HepG2 (cell line): ENCODE measurements around the gene SCARF1. TPM values are rescaled to one million over a fixed set of nuclear protein-coding genes. Genes with fewer than 3 reads are reported as not detected.
A peak's percentile ranks its signal among the peaks of the same experiment; 100 is the strongest.

Source experiments
- CTCF ChIP-seq: sonication (generic); formaldehyde crosslinking; IDR thresholded peaks from 2 replicates; pipeline ENCODE4 v1.5.0; 2020; ENCODE audit warnings: mild to moderate bottlenecking, missing genetic modification reagents, moderate library complexity
- GATAD1 ChIP-seq: IDR thresholded peaks from 2 replicates; pipeline ENCODE4 v1.6.1; 2016; ENCODE audit warnings: missing genetic modification reagents, missing compliant biosample characterization
- NCOA1 ChIP-seq: sonication (generic); formaldehyde crosslinking; IDR thresholded peaks from 2 replicates; pipeline ENCODE4 v1.9.0; 2021; ENCODE audit warnings: missing genetic modification reagents
- PAWR ChIP-seq: sonication (generic); formaldehyde crosslinking; IDR thresholded peaks from 2 replicates; pipeline ENCODE4 v1.4.0; 2020; ENCODE audit warnings: missing genetic modification reagents, mild to moderate bottlenecking, borderline replicate concordance
- TBX2 ChIP-seq: sonication (generic); formaldehyde crosslinking; IDR thresholded peaks from 2 replicates; pipeline ENCODE4 v1.5.0; 2020; ENCODE audit warnings: missing genetic modification reagents, mild to moderate bottlenecking, borderline replicate concordance
- U2AF1 ChIP-seq: fragments of 200-400 bp; formaldehyde crosslinking; optimal IDR thresholded peaks from 2 replicates; pipeline ENCODE3; 2017; ENCODE audit warnings: mild to moderate bottlenecking, low read depth, low read length
- ZKSCAN5 ChIP-seq: sonication (generic); formaldehyde crosslinking; IDR thresholded peaks from 2 replicates; pipeline ENCODE4 v1.5.1; 2020; ENCODE audit warnings: mild to moderate bottlenecking, missing genetic modification reagents
- ZNF101 ChIP-seq: sonication (generic); formaldehyde crosslinking; IDR thresholded peaks from 2 replicates; pipeline ENCODE4 v1.4.0; 2020; ENCODE audit warnings: mild to moderate bottlenecking, low read depth, missing genetic modification reagents, borderline replicate concordance
- ZNF333 ChIP-seq: sonication (generic); formaldehyde crosslinking; IDR thresholded peaks from 2 replicates; pipeline ENCODE4 v1.4.0; 2020; ENCODE audit warnings: mild to moderate bottlenecking, missing genetic modification reagents, borderline replicate concordance
- ZNF639 ChIP-seq: conservative IDR thresholded peaks from 2 replicates; pipeline ENCODE4 v1.6.1; 2018; ENCODE audit warnings: missing genetic modification reagents
- ZNF777 ChIP-seq: sonication (generic); formaldehyde crosslinking; IDR thresholded peaks from 2 replicates; pipeline ENCODE4 v1.4.0; 2020; ENCODE audit warnings: missing genetic modification reagents
- polyA plus RNA-seq, 8 experiments: library from polyadenylated mRNA; depleted of rRNA in 3 of 8; stranded (reverse) in 7 of 8; unstranded in 1 of 8; fragments of >200 nt; fragmentation: Illumina TruSeq in 4 of 8; extraction: Trizol in 4 of 8; gene quantifications; 2 replicates each; pipeline versions ENCODE4 v1.2.1 to v1.2.3, GENCODE V29; 2011 to 2016; ENCODE audit warnings: low read depth in 4 of 8, missing spikeins in 1 of 8, mixed read lengths in 1 of 8; ENCODE audit not compliant: insufficient read depth in 1 of 8
- total RNA-seq, 5 experiments: library from RNA; depleted of rRNA; stranded (reverse); fragments of >200 nt; fragmentation: Illumina TruSeq; extraction: Trizol; gene quantifications; 2 replicates each; pipeline ENCODE4 v1.2.3, GENCODE V29; 2016; ENCODE audit warnings: low read depth in 1 of 5
- TF ChIP-seq, protein P1 (sequence below), 2 experiments: sonication (generic) in 1 of 2; formaldehyde crosslinking in 1 of 2; IDR thresholded peaks; 2 replicates each; pipeline versions ENCODE4 v1.6.1 to v1.9.0; 2014 to 2022; ENCODE audit warnings: antibody characterized with exemption in 1 of 2, borderline replicate concordance in 1 of 2, inconsistent platforms in 1 of 2, low read depth in 1 of 2, missing genetic modification reagents in 1 of 2
- TF ChIP-seq, protein P2 (sequence below): sonication (generic); formaldehyde crosslinking; IDR thresholded peaks from 2 replicates; pipeline ENCODE4 v1.4.0; 2020; ENCODE audit warnings: missing genetic modification reagents, mild to moderate bottlenecking, borderline replicate concordance
- TF ChIP-seq, protein P3 (sequence below): IDR thresholded peaks from 2 replicates; pipeline ENCODE4 v1.6.1; 2016; ENCODE audit warnings: mild to moderate bottlenecking

The SCARF1 gene
- total and polyA plus RNA-seq, 2 of the 13 experiments (the other 11 are each of a cell fraction or from before 2014, with no cell fraction given), result 0.24 to 0.71 TPM

DNA sequence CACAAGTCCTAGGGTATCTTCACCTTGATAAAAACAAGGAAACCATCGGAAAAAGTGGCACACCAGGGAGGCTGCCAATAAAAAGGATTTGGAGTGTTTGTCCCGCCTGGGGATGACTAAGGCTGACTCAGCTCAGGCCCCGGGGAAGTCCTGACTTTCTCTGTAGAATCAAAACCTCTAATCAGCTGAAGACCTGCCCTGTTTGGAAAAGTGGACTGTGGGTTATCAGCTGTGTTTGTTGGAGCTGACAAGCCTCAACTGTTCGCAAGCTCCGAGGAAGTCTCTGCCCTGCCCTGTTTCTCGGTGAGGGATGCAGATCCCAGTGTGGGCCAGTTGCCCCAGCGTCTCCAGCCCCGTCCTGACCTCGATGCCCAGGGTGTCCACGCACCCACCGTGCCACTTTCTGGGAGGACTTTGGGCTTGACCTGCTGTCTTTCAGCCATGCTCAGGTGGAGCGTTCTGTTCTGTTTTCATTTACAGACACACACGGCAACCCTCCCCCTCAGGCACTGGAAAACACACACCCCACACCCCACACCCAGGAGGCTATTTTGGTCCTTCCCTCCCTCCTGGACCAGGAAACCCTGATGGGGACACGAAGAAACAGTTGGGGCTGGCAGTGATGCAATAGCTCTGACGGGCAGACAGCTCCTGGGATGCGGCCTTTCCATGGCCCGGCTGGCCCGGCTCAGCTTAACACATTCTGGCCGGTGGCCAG, 55.3 kb downstream of the SCARF1 start (continued):
- TF ChIP-seq, protein P1, sequence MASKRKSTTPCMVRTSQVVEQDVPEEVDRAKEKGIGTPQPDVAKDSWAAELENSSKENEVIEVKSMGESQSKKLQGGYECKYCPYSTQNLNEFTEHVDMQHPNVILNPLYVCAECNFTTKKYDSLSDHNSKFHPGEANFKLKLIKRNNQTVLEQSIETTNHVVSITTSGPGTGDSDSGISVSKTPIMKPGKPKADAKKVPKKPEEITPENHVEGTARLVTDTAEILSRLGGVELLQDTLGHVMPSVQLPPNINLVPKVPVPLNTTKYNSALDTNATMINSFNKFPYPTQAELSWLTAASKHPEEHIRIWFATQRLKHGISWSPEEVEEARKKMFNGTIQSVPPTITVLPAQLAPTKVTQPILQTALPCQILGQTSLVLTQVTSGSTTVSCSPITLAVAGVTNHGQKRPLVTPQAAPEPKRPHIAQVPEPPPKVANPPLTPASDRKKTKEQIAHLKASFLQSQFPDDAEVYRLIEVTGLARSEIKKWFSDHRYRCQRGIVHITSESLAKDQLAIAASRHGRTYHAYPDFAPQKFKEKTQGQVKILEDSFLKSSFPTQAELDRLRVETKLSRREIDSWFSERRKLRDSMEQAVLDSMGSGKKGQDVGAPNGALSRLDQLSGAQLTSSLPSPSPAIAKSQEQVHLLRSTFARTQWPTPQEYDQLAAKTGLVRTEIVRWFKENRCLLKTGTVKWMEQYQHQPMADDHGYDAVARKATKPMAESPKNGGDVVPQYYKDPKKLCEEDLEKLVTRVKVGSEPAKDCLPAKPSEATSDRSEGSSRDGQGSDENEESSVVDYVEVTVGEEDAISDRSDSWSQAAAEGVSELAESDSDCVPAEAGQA (IDR thresholded peaks at IDR 0.05; ENCODE audit: low read depth), result no peak
- TF ChIP-seq, protein P1 (CRISPR knock-in tag; IDR thresholded peaks at IDR 0.05; ENCODE audit: borderline replicate concordance), result no peak
- TF ChIP-seq PAWR (no peak), ZNF639 (CRISPR knock-in tag) (no peak), CTCF (no peak; the same call in 1 of the 2 replicates), ZNF333 (CRISPR knock-in tag) (no peak), GATAD1 (CRISPR knock-in tag) (no peak), ZNF101 (CRISPR knock-in tag) (no peak), NCOA1 (CRISPR knock-in tag) (no peak), U2AF1 (no peak), ZNF777 (no peak), ZKSCAN5 (CRISPR knock-in tag) (no peak), TBX2 (CRISPR knock-in tag) (peak; percentile 64; the same call in 1 of the 2 replicates)
- TF ChIP-seq, protein P2, sequence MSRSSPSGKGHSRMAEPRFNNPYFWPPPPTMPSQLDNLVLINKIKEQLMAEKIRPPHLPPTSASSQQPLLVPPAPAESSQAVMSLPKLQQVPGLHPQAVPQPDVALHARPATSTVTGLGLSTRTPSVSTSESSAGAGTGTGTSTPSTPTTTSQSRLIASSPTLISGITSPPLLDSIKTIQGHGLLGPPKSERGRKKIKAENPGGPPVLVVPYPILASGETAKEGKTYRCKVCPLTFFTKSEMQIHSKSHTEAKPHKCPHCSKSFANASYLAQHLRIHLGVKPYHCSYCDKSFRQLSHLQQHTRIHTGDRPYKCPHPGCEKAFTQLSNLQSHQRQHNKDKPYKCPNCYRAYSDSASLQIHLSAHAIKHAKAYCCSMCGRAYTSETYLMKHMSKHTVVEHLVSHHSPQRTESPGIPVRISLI, result no peak
- TF ChIP-seq, protein P3, sequence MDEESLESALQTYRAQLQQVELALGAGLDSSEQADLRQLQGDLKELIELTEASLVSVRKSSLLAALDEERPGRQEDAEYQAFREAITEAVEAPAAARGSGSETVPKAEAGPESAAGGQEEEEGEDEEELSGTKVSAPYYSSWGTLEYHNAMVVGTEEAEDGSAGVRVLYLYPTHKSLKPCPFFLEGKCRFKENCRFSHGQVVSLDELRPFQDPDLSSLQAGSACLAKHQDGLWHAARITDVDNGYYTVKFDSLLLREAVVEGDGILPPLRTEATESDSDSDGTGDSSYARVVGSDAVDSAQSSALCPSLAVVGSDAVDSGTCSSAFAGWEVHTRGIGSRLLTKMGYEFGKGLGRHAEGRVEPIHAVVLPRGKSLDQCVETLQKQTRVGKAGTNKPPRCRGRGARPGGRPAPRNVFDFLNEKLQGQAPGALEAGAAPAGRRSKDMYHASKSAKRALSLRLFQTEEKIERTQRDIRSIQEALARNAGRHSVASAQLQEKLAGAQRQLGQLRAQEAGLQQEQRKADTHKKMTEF, result no peak
